Measurements from ENCODE around the gene DACH1. TPM values are rescaled to one million over a fixed set of nuclear protein-coding genes. Genes with fewer than 3 reads are reported as not detected.

The DACH1 gene
- total and polyA plus RNA-seq, 9 of the 15 experiments (the other 6 are each of a cell fraction or from before 2014, with no cell fraction given) = 0.04 to 0.07 (median 0.04) TPM; not detected in 2

DNA sequence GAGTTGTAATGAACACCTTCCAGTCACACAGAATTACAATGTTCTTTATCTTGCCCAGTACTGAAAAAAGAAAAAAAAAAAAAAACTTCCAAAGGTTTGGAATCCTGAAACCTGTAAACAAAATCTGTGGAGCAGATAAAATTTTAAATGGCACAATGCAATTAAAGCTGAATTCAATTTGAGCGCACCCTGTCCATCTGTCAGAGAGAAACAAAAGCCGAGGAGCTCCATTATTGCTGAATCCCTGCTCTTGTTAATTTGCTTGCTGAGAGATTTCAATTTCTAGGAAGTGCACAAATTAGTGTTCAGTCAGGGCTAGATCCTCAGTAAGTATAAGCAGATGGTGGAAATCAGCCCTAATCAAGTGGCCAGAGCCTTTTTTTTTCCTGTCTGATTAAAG, 65.2 kb downstream of the DACH1 start:
- no peaks in the 10 kb centered on the region for H3K79me2 ChIP-seq (ENCODE audit: control insufficient read depth, insufficient read depth, low read length)
- DNase-seq (ENCODE audit: extremely low read depth in 1 of 4, low spot score in 3 of 4) (no peak), FAIRE-seq (no peak), ATAC-seq (no peak)
- CTCF ChIA-PET (ENCODE audit: low intra/inter-chr PET ratio) = no interaction called here
- no TSS peak for BruUV-seq (replicated peaks)
- no peak overlapping the region for H3K4me3 ChIP-seq
- H3K4me1 ChIP-seq (replicated peaks in 1 of 2; ENCODE audit: control insufficient read depth in 2 of 2, insufficient read depth in 2 of 2, low read length in 2 of 2) = no peaks in the 10 kb centered on the region
- POLR2A ChIA-PET = no interaction called here
- H3K4me2 ChIP-seq (ENCODE audit: insufficient read depth, low read length) = no peak overlapping the region
- no peak overlapping the region for H2AFZ ChIP-seq (ENCODE audit: low read depth, low read length)
- H3K9me3 ChIP-seq (replicated peaks; ENCODE audit: control insufficient read depth, insufficient read depth, low read depth, low read length) = no peaks in the 10 kb centered on the region
- intact Hi-C loops (cut with micrococcal nuclease) = no loop called here
- 0% methylated on average over 2 of the region's 2 CpGs for WGBS (ENCODE audit: insufficient coverage, low coverage, missing lambda C conversion rate)
- no peak overlapping the region for H3K9ac ChIP-seq (ENCODE audit: insufficient read depth in 1 of 2, low read depth in 2 of 2, low read length in 2 of 2)
- no peaks in the 10 kb centered on the region for H4K20me1 ChIP-seq (replicated peaks; ENCODE audit: control insufficient read depth, insufficient read depth, low read length)
- in situ Hi-C loops (cut with MboI) = no loop called here
- H3K27me3 ChIP-seq (ENCODE audit: control insufficient read depth in 2 of 2, insufficient read depth in 2 of 2, low read length in 2 of 2) = no peaks in the 10 kb centered on the region
- no peak overlapping the region for H3K27ac ChIP-seq (ENCODE audit: extremely low read depth, low read depth, low read length)
- no peaks in the 10 kb centered on the region for H3K36me3 ChIP-seq (ENCODE audit: control insufficient read depth, insufficient read depth, low read length)
- no peaks in the 10 kb centered on the region for H3K9me1 ChIP-seq (ENCODE audit: control insufficient read depth, insufficient read depth, low read length)
- TF ChIP-seq EGR1 (conservative IDR thresholded peaks at IDR 0.05) (no peak), SREBF2 (CRISPR knock-in tag; IDR thresholded peaks at IDR 0.05) (no peak), USF2 (CRISPR knock-in tag; IDR thresholded peaks at IDR 0.05) (no peak), SRSF9 (IDR thresholded peaks at IDR 0.05; ENCODE audit: borderline replicate concordance, low read depth, low read length) (no peak), KAT2B (IDR thresholded peaks at IDR 0.05; ENCODE audit: low read depth, low read length) (no peak), STAT5B (CRISPR knock-in tag; IDR thresholded peaks at IDR 0.05) (no peak), ZNF644 (tag; IDR thresholded peaks at IDR 0.05; ENCODE audit: low read depth) (no peak)
- TF ChIP-seq, protein P1, sequence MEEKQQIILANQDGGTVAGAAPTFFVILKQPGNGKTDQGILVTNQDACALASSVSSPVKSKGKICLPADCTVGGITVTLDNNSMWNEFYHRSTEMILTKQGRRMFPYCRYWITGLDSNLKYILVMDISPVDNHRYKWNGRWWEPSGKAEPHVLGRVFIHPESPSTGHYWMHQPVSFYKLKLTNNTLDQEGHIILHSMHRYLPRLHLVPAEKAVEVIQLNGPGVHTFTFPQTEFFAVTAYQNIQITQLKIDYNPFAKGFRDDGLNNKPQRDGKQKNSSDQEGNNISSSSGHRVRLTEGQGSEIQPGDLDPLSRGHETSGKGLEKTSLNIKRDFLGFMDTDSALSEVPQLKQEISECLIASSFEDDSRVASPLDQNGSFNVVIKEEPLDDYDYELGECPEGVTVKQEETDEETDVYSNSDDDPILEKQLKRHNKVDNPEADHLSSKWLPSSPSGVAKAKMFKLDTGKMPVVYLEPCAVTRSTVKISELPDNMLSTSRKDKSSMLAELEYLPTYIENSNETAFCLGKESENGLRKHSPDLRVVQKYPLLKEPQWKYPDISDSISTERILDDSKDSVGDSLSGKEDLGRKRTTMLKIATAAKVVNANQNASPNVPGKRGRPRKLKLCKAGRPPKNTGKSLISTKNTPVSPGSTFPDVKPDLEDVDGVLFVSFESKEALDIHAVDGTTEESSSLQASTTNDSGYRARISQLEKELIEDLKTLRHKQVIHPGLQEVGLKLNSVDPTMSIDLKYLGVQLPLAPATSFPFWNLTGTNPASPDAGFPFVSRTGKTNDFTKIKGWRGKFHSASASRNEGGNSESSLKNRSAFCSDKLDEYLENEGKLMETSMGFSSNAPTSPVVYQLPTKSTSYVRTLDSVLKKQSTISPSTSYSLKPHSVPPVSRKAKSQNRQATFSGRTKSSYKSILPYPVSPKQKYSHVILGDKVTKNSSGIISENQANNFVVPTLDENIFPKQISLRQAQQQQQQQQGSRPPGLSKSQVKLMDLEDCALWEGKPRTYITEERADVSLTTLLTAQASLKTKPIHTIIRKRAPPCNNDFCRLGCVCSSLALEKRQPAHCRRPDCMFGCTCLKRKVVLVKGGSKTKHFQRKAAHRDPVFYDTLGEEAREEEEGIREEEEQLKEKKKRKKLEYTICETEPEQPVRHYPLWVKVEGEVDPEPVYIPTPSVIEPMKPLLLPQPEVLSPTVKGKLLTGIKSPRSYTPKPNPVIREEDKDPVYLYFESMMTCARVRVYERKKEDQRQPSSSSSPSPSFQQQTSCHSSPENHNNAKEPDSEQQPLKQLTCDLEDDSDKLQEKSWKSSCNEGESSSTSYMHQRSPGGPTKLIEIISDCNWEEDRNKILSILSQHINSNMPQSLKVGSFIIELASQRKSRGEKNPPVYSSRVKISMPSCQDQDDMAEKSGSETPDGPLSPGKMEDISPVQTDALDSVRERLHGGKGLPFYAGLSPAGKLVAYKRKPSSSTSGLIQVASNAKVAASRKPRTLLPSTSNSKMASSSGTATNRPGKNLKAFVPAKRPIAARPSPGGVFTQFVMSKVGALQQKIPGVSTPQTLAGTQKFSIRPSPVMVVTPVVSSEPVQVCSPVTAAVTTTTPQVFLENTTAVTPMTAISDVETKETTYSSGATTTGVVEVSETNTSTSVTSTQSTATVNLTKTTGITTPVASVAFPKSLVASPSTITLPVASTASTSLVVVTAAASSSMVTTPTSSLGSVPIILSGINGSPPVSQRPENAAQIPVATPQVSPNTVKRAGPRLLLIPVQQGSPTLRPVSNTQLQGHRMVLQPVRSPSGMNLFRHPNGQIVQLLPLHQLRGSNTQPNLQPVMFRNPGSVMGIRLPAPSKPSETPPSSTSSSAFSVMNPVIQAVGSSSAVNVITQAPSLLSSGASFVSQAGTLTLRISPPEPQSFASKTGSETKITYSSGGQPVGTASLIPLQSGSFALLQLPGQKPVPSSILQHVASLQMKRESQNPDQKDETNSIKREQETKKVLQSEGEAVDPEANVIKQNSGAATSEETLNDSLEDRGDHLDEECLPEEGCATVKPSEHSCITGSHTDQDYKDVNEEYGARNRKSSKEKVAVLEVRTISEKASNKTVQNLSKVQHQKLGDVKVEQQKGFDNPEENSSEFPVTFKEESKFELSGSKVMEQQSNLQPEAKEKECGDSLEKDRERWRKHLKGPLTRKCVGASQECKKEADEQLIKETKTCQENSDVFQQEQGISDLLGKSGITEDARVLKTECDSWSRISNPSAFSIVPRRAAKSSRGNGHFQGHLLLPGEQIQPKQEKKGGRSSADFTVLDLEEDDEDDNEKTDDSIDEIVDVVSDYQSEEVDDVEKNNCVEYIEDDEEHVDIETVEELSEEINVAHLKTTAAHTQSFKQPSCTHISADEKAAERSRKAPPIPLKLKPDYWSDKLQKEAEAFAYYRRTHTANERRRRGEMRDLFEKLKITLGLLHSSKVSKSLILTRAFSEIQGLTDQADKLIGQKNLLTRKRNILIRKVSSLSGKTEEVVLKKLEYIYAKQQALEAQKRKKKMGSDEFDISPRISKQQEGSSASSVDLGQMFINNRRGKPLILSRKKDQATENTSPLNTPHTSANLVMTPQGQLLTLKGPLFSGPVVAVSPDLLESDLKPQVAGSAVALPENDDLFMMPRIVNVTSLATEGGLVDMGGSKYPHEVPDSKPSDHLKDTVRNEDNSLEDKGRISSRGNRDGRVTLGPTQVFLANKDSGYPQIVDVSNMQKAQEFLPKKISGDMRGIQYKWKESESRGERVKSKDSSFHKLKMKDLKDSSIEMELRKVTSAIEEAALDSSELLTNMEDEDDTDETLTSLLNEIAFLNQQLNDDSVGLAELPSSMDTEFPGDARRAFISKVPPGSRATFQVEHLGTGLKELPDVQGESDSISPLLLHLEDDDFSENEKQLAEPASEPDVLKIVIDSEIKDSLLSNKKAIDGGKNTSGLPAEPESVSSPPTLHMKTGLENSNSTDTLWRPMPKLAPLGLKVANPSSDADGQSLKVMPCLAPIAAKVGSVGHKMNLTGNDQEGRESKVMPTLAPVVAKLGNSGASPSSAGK (IDR thresholded peaks at IDR 0.05) = no peak
- TF ChIP-seq, protein P2, sequence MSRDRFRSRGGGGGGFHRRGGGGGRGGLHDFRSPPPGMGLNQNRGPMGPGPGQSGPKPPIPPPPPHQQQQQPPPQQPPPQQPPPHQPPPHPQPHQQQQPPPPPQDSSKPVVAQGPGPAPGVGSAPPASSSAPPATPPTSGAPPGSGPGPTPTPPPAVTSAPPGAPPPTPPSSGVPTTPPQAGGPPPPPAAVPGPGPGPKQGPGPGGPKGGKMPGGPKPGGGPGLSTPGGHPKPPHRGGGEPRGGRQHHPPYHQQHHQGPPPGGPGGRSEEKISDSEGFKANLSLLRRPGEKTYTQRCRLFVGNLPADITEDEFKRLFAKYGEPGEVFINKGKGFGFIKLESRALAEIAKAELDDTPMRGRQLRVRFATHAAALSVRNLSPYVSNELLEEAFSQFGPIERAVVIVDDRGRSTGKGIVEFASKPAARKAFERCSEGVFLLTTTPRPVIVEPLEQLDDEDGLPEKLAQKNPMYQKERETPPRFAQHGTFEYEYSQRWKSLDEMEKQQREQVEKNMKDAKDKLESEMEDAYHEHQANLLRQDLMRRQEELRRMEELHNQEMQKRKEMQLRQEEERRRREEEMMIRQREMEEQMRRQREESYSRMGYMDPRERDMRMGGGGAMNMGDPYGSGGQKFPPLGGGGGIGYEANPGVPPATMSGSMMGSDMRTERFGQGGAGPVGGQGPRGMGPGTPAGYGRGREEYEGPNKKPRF (IDR thresholded peaks at IDR 0.05; ENCODE audit: low read depth, low read length) = no peak

All from K562 (cell line).